Kidney epithelial cell (primary cell): ENCODE results near the gene PRKCB. TPM values are rescaled to one million over a fixed set of nuclear protein-coding genes. Genes with fewer than 3 reads are reported as not detected.

ENCODE experiments used
- DNase-seq: peaks from one replicate; pipeline ENCODE4 v3.0.0-alpha.2; 2010; ENCODE audit warnings: low read depth
- H3K27me3 ChIP-seq: 2 replicates; pipeline ENCODE4 v1.6.0; 2011; ENCODE audit warnings: low read length; ENCODE audit not compliant: control insufficient read depth, insufficient read depth
- H3K36me3 ChIP-seq: 2 replicates; pipeline ENCODE4 v1.5.1; 2011; ENCODE audit warnings: low read length; ENCODE audit not compliant: control insufficient read depth, insufficient read depth
- H3K4me3 ChIP-seq: 2 replicates; pipeline ENCODE4 v1.5.1; 2011; ENCODE audit warnings: low read depth, mild to moderate bottlenecking, control low read depth, low read length
- CTCF ChIP-seq: IDR thresholded peaks from 2 replicates; pipeline ENCODE4 v1.5.1; 2011; ENCODE audit warnings: mild to moderate bottlenecking, moderate library complexity, low read length, control low read depth, inconsistent platforms; ENCODE audit not compliant: insufficient read depth, poor library complexity, severe bottlenecking
- total RNA-seq: library from RNA; depleted of rRNA; stranded (reverse); fragments of >200 nt; gene quantifications from 2 replicates; pipeline ENCODE4 v1.2.3, GENCODE V29; 2015

PRKCB gene
- total RNA-seq, 1 donor from 2014 or later: 7.1 TPM

GRCh38 chr16:24258791-24259190 lies 423.0 kb downstream of the PRKCB start:
- no peaks in the 10 kb centered on the region for H3K36me3 ChIP-seq
- DNase-seq: no peak
- TF ChIP-seq CTCF: no peak
- no peak overlapping the region for H3K4me3 ChIP-seq
- peaks cover 6% of the 10 kb centered on the region for H3K27me3 ChIP-seq

GRCh38 chr16:24262816-24263215 lies 427.0 kb downstream of the PRKCB start:
- DNase-seq: no peak
- Histone ChIP-seq H3K4me3 (no peak overlapping the region), H3K36me3 (no peaks in the 10 kb centered on the region), H3K27me3 (no peaks in the 10 kb centered on the region)
- TF ChIP-seq CTCF: no peak

Other genes with a start within 250 kb of the PRKCB start
- gene NDUFAB1, start 239.7 kb upstream of the PRKCB start, total RNA-seq: 69.1 and 132 TPM in 2 replicates
- gene PALB2, start 194.7 kb upstream of the PRKCB start, total RNA-seq: 18.5 and 24.0 TPM in 2 replicates
- 58.4 and 68.4 TPM in 2 replicates for gene DCTN5, start 194.5 kb upstream of the PRKCB start, total RNA-seq
- 10.4 and 13.1 TPM in 2 replicates for gene PLK1, start 157.1 kb upstream of the PRKCB start, total RNA-seq
- under 0.01 TPM in 1 of 2 replicates, not detected in the other for gene ERN2, start 122.8 kb upstream of the PRKCB start, total RNA-seq
- gene CHP2, start 81.0 kb upstream of the PRKCB start, total RNA-seq: not detected in 2 replicates